C4-2B (cell line): ENCODE measurements around the gene MEGF11.

ENCODE experiments used
- CTCF ChIP-seq: fragments of 450-650 bp; conservative IDR thresholded peaks from 2 replicates; pipeline ENCODE4 v1.5.1; 2017; ENCODE audit warnings: mild to moderate bottlenecking
- ZFX ChIP-seq: fragments of 450-650 bp; IDR thresholded peaks from 2 replicates; pipeline ENCODE4 v1.6.1; 2017

GRCh38 chr15:65918357-65918920, 335.1 kb downstream of the MEGF11 start:
- TF ChIP-seq CTCF: no peak
- TF ChIP-seq ZFX: no peak
